ENCODE results near the gene ARHGEF12. TPM values are rescaled to one million over a fixed set of nuclear protein-coding genes. Genes with fewer than 3 reads are reported as not detected.
A peak's percentile ranks its signal among the peaks of the same experiment; 100 is the strongest.

Gene ARHGEF12
- total RNA-seq, 6 experiments from 2014 or later = 72.9 to 95.1 (median 85.0) TPM

DNA sequence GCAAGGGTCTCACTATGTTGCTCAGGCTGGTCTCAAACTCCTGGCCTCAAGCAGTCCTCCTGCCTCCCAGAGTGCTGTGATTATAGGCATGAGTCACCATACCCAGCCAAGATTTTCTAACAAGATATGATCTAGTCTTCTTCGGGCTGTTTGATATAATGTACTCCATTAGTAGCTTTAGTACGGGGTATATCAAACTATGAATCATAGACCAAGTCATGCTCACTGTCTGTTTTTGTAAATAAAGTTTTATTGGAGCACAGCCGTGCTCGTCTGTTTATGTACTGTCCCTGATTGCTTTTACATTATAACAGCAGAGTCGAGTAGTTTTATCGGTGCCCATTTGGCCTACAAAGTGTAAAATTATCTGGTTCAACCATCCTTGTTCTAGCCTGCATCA lies 131.4 kb downstream of the ARHGEF12 start:
- peaks cover 6% of the 10 kb centered on the region; the same call in 1 of the 2 replicates for H3K9me3 Mint-ChIP-seq
- DNase-seq = peak; percentile 83
- peaks cover 2% of the 10 kb centered on the region; the same call in 1 of the 2 replicates for H3K27me3 Mint-ChIP-seq (ENCODE audit: insufficient read depth)
- peaks cover 67% of the 10 kb centered on the region for H3K36me3 Mint-ChIP-seq (ENCODE audit: low read depth)
- 0 out of 2 replicates have a peak overlapping the region, but pooled peaks have one; percentile 13 for H3K4me3 Mint-ChIP-seq
- peak overlapping the region; percentile 24 for H3K27ac Mint-ChIP-seq
- TF ChIP-seq, protein P1, sequence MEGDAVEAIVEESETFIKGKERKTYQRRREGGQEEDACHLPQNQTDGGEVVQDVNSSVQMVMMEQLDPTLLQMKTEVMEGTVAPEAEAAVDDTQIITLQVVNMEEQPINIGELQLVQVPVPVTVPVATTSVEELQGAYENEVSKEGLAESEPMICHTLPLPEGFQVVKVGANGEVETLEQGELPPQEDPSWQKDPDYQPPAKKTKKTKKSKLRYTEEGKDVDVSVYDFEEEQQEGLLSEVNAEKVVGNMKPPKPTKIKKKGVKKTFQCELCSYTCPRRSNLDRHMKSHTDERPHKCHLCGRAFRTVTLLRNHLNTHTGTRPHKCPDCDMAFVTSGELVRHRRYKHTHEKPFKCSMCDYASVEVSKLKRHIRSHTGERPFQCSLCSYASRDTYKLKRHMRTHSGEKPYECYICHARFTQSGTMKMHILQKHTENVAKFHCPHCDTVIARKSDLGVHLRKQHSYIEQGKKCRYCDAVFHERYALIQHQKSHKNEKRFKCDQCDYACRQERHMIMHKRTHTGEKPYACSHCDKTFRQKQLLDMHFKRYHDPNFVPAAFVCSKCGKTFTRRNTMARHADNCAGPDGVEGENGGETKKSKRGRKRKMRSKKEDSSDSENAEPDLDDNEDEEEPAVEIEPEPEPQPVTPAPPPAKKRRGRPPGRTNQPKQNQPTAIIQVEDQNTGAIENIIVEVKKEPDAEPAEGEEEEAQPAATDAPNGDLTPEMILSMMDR (IDR thresholded peaks at IDR 0.05) = no peak
- H3K4me1 Mint-ChIP-seq (ENCODE audit: low read depth) = peaks cover 57% of the 10 kb centered on the region

DNA sequence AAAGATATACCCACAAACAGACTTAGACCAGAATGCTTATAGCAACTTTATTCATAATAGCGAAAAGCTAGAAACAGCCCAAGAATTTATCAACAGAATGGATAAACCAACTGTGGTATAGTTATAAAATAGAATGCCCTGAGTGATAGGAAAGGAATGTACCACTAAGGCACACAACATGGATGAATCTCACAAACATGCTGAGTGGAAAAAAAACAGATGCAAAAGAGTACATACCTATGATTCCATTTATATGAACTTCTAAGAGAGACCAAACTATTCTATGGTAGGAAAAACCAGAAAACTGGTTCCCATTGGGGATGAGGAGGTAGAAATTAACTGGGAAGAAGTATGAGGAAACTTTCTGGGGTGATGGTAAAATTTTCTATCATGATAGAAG lies 134.9 kb downstream of the ARHGEF12 start:
- peak; percentile 75 for DNase-seq
- Mint-ChIP-seq H3K4me3 (peak overlapping the region; percentile 40), H3K36me3 (ENCODE audit: low read depth) (peaks cover 44% of the 10 kb centered on the region), H3K27ac (peak overlapping the region; percentile 74), H3K4me1 (ENCODE audit: low read depth) (peaks cover 50% of the 10 kb centered on the region), H3K9me3 (peaks cover 6% of the 10 kb centered on the region; the same call in 1 of the 2 replicates), H3K27me3 (ENCODE audit: insufficient read depth) (peaks cover 2% of the 10 kb centered on the region; the same call in 1 of the 2 replicates)
- TF ChIP-seq, protein P1 (IDR thresholded peaks at IDR 0.05) = no peak

DNA sequence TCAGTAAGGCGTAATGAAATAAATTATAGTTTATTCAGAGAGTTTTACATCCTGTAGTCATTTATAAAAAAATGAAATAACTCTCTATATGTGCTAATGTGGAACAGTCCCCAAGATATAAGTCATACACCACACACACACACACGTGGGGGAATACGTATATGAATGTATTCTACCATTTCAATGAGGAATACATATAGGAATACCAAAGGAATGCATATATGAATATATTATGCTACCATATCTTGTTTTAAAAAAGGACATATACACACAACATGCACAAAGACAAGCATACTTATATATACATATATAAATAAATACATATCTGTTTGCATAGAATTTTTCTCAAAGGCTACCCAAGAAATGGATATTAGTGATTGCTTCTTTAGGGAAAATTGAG lies 135.8 kb downstream of the ARHGEF12 start:
- Mint-ChIP-seq H3K4me3 (no peak overlapping the region), H3K27ac (no peak overlapping the region; the same call in 1 of the 2 replicates), H3K9me3 (peaks cover 6% of the 10 kb centered on the region; the same call in 1 of the 2 replicates), H3K36me3 (ENCODE audit: low read depth) (peaks cover 40% of the 10 kb centered on the region), H3K27me3 (ENCODE audit: insufficient read depth) (peaks cover 2% of the 10 kb centered on the region; the same call in 1 of the 2 replicates), H3K4me1 (ENCODE audit: low read depth) (peaks cover 42% of the 10 kb centered on the region)
- DNase-seq = no peak
- TF ChIP-seq, protein P1 (IDR thresholded peaks at IDR 0.05) = no peak

DNA sequence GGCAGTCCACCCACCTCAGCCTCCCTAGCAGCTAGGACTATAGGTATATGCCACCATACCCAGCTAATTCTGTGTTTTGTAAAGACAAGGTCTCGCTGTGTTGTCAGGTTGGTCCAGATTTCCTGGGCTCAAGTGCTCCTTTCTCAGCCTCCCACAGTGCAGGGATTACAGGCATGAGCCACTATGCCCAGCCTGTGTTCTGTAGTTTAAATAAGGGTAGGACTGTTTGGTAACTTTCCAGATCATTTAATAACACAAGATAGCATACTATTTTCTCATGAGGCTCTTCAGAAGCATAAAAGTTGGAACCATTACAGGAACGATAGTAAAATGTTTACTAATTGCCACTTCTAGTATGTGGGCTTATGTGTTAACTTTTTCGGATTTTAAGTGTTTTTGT lies 137.3 kb downstream of the ARHGEF12 start:
- TF ChIP-seq, protein P1 (IDR thresholded peaks at IDR 0.05) = no peak
- H3K36me3 Mint-ChIP-seq (ENCODE audit: low read depth) = peaks cover 37% of the 10 kb centered on the region
- no peak overlapping the region for H3K27ac Mint-ChIP-seq
- peaks cover 30% of the 10 kb centered on the region for H3K4me1 Mint-ChIP-seq (ENCODE audit: low read depth)
- DNase-seq = no peak
- H3K27me3 Mint-ChIP-seq (ENCODE audit: insufficient read depth) = no peaks in the 10 kb centered on the region; the same call in 1 of the 2 replicates
- H3K4me3 Mint-ChIP-seq = no peak overlapping the region
- H3K9me3 Mint-ChIP-seq = no peaks in the 10 kb centered on the region

DNA sequence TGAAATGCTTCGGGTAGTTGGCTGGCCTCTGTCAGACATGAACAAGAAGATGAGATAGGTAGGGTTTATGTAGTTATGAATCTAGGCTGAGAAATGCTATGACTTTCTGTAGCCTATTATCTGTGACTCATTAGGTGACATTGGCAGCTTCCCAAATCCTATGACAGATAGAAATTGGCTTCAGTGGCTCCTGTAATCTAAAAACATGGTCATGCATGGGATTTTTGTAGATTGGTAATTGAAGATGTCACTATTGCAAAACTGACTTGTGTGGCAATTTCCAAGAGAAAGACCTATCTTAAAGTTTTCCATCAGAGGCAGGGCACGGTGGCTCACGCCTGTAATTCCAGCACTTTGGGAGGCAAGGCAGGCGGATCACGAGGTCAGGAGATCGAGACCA lies 145.9 kb downstream of the ARHGEF12 start:
- H3K36me3 Mint-ChIP-seq (ENCODE audit: low read depth) = peaks cover 59% of the 10 kb centered on the region
- TF ChIP-seq, protein P1 (IDR thresholded peaks at IDR 0.05) = no peak
- no peaks in the 10 kb centered on the region for H3K27me3 Mint-ChIP-seq (ENCODE audit: insufficient read depth)
- H3K9me3 Mint-ChIP-seq = no peaks in the 10 kb centered on the region
- H3K4me1 Mint-ChIP-seq (ENCODE audit: low read depth) = peaks cover 27% of the 10 kb centered on the region
- no peak overlapping the region for H3K4me3 Mint-ChIP-seq
- no peak overlapping the region for H3K27ac Mint-ChIP-seq
- peak; percentile 57 for DNase-seq
